Measurements from ENCODE around the gene GPR173.

GRCh38 chrX:53125506-53125905 is 76.9 kb downstream of the GPR173 start:
- TF ChIP-seq CTCF (conservative IDR thresholded peaks at IDR 0.05; ENCODE audit: low read length): no peak
- TF ChIP-seq EZH2phosphoT487 (IDR thresholded peaks at IDR 0.05; ENCODE audit: borderline replicate concordance, low read depth, low read length): no peak

All from OCI-LY7 (cell line).